Activated CD8-positive, alpha-beta memory T cell treated with anti-CD3 and anti-CD28 coated beads, Interleukin-2, amount 50 U/mL, for 1 hour (primary cell): Measurements from ENCODE around the gene ULK4.
"Not testable (repeated sequence)": the region's sequence is repeated elsewhere in the genome, so short reads cannot be mapped to it uniquely, and the experiment has no call there.

Source experiments
- DNase-seq: peaks from one replicate; pipeline ENCODE4 v3.0.0-alpha.2; 2020; ENCODE audit errors: extremely low read depth

ULK4 gene

GRCh38 chr3:41690766-41691563, 270.9 kb downstream of the ULK4 start:
- no peak for DNase-seq

DNA sequence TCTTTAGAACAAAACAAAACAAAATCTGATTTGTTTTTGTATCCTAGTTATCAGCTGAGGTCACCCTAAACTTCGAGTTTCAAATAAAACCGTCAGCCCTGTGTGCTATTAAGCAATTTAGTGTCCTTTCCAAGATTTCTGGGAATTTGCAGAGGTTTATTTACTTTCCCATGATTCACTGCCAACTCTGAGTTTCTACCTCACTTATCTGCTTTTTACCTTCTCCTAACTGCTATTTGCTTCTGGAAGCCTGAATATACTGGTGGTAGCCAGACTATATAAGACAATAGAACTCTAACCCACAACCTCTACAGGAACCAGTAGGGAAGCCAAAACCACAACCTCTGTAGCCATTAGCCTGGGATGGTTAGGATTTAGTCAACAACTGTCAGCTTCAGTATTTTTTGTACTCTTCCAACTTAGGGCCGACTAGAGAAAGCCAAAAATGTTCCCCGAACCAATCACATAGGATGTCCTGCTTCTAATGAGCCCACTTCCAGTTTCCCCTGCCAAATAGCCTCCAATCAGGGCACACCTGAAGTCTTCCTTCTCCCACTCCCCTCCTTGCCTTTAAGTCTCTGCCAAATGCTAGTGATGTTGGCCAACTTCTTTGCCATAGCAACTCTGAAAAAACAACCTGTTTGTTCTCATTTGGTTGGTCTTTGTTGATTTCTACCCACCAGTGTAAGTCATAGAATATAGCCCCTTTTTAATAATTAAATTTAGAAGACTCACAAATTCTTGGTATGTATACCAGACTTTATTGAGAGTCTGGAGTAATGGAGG, 273.1 kb downstream of the ULK4 start:
- DNase-seq = no peak

DNA sequence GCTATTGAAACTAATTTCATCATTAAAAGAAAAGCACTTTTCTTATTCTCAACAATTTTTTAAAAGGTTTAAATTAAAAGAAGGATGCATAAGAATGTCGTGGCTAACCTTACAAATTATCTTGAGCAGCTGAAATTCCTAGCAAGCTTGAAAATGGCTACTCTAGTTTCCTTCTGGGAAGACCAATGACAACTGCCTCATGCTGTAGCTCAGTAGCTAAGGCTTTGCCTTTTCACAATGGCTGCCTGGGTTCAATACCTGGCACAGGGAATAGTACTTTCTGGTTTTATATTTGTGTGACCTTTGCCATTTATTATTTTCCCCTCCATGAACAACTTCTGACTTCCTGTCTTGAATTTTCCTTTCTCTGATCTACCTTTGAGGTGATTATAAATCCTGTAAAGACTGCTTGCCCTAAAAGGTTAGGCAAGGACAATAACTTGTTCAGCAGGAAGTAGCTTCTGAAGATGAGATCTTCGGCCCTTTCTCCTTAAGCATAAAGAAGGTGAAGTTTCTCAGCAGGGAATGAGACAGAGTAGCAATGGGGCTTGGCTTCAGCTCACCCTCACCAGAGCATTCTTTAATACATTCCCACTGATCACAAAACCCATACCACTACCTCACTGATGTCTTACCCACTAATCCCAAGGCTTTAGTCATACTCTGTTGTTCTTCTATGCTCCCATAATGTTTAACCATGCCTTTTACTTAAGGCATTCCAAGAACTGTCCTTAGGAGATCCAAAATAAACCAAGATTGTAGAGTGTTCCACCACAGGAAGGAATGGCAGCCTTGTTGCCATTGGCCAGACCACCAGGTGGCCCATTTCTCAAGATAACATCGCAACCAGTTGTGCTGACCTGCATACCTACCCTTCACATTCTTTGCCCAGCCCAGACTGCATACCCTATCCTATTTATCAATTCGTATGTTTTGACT, 276.8 kb downstream of the ULK4 start:
- DNase-seq = no peak

DNA sequence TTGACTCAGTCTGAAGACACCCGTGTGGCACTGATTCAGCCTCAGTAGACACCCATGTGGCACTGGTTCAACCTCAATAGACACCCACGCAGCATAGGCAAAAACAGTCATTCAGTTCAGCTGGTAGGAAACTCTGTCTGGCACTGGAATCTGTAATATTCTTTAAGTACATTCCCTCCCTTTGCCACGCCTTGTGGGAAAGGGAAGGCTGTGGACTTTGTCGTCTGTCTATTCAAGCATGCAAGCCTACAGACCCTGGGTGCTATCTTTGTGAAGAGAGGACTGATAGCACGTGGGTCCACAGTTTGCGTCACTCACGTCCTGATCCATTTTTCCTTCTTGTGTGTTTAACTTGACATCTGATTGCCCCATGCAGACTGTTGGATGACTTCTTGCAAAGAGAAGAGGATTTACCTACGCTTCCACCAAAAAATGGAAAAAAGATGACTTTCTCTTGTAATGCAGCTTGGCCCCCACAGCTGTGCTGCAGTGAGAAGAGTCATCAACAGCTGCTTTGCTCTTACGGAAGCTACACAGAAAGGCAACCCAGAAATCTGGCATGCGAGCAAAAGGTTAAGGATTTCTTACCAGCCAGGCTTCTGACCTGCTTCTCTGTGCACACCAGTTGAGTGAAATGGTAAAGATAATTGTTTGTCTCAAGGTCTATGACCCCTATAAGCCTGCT, 278.1 kb downstream of the ULK4 start:
- no peak for DNase-seq

DNA sequence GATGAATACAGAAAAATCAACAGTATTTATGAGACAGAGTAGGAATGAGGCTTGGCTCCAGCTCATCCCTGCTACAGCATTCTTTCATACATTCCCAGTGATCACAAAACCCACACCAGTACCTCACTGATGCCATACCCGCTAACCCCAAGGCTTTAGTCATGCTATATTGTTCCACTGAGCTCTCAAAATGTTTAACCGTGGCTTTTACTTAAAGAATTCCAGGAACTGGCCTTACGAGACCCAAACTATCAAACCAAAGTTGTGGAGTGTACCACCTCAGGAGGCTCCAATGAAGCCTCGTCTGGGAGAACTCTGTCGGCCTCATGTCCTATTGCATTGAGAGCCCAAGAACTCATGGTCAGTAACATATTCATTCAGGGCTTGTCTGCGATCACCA, 278.9 kb downstream of the ULK4 start:
- no peak for DNase-seq

GRCh38 chr3:41682382-41682781, 279.5 kb downstream of the ULK4 start:
- no peak for DNase-seq

DNA sequence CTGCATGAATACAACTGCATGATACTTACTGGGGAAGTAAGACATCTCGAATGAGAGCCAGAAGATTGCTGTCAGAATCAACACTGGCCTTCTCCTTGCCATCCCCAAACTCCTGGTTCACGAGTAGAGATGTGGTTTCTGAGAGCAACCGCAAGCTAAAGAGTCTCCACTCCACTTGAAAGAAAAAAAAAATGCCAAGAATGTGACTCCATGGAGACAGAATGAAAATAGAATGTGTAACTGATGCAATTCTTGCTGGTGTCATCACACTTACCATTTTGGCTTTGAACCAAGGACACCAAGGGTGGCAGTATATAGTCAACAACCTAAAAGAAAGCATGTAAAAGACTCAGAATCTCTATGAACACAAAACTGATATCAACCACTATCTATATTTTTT, 280.4 kb downstream of the ULK4 start:
- DNase-seq = no peak

- no peak for DNase-seq
Measured at GRCh38 chr3:41679374-41679773, 282.5 kb downstream of the ULK4 start.

GRCh38 chr3:41675102-41675501, 286.8 kb downstream of the ULK4 start:
- DNase-seq = not testable (repeated sequence)

- DNase-seq = no peak
Measured at GRCh38 chr3:41674449-41674848, 287.5 kb downstream of the ULK4 start.

DNA sequence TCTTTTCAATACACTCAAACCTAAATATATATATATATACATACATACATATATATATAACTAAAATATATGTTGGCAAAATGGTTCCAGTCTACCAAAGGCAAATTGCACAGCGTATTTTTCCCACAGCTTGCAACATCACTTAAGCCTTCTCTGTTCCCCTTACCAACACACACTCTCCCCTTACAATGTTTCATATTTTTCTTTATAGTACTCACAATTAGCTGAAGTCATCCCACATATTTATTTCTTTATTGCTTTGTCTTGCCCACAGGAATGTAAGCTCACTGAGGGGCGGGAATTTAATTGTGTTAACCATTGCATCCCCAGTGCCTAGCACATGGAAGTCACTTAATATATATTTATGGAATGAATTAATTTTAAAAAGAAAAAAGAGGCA, 288.3 kb downstream of the ULK4 start:
- no peak for DNase-seq

- no peak for DNase-seq
Measured at GRCh38 chr3:41668379-41668778, 293.5 kb downstream of the ULK4 start.

GRCh38 chr3:41662288-41662687, 299.6 kb downstream of the ULK4 start:
- DNase-seq = no peak

DNA sequence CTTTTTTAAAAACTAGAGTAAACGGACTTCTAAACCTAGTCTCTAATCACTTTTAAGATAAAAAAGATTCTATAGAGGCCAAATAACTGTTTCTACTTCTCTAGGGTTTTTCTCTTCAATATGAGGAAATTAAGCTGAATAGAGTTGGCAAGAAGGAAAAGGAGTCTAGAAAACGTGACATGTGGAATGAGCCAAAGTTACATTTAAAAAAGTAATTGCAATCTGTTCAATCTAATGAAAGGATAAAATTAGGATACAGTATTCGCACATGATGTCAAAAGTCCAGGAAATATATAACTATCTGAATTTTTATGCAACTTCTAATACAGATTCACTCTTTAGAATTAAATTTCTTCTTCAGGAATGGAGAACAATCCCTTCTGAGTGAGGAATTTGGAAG, 300.1 kb downstream of the ULK4 start:
- DNase-seq = no peak

DNA sequence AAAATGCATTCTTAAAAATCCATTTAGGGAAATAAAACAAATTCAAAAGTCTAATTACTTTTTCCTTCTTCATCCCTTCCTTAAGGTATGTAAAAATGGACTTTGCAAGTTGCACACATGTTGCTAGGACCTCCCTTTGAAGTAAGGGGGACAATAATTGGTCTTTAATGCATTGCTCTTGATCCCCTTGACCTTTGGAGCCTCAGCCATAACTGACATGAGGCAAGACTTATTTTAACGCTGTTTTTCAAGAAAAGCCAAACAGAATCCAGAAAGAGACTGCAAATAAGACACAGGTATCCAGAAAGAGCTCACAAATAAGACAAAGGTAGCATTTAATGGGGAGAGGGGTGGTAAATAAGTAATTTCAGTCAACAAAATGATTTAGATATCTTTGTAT, 301.4 kb downstream of the ULK4 start:
- DNase-seq = no peak

- no peak for DNase-seq
Measured at GRCh38 chr3:41653571-41654239, 308.2 kb downstream of the ULK4 start.

- no peak for DNase-seq
Measured at GRCh38 chr3:41652931-41653330, 309.0 kb downstream of the ULK4 start.

DNA sequence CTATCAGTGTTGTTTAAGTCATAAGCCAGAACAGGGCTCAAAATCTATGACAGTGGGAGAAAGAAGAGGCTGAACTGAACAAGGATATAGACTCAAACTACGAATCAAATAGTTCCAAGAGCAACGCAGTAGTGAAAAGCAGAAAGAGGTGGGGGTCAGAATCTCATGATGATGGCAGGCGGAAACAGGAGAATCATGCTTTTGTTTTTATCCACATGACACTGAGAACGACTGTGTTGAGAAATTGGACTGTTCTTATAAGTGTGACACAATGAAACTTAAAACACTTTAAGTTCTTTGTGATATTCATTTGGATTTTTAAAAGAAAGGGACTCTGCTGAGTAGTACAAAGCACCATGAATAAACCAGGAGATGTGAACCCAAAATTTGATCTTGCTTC, 309.4 kb downstream of the ULK4 start:
- DNase-seq = no peak

DNA sequence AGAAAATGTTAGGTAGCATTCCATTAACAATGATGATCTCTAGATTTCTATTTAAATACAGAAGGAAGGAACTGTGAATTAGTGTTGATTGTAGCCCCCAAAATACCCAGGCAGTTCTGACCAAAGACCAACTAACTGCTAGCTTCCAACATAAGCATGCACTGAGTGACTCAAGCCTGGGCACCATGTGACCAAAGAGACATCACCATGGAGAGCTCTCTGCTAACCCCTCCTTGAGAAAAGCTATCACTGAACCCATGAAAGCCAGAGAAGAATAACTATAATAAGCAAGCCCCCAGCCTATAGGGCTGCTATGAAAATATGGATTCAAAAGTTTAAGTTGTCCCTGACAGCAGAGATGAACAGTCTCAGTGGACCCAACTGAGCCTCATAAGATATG, 310.2 kb downstream of the ULK4 start:
- DNase-seq = no peak

- DNase-seq = no peak
Measured at GRCh38 chr3:41650406-41650805, 311.5 kb downstream of the ULK4 start.

DNA sequence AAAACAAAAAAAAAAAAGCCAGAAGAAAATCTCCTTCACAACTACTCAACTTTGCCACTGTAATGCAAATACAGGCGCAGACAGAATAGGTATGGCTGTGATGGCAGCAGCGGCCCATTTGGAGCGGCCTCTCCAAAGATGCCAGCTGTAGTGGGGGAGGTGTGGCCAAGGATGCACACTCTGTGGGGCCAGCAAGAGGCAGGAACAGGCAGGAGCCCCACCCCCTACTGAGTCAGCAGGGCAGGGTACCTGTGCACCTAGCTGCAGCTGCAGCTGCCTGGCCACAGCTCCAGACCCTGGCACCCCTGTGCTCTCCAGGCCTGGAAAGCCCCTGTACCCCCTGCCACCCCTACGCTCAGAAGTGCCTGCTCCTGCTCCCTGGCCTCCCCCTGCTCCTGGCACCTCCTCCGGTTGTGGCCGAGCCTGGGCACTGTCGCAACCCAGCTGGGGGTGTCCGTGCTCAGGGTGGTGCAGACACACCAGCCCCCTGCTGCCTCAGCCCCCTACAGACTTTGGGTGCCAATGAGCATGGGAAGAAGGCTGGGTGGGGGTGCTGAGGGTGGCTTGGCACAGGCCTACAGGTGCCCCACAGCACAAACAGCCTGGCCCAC, 312.7 kb downstream of the ULK4 start:
- no peak for DNase-seq
